Activated CD8-positive, alpha-beta memory T cell treated with anti-CD3 and anti-CD28 coated beads for 4 hours (primary cell): ENCODE results near the gene DTWD2.
"Not testable (repeated sequence)": the region's sequence is repeated elsewhere in the genome, so short reads cannot be mapped to it uniquely, and the experiment has no call there.

Experiments used
- DNase-seq, 2 donors: peaks; one replicate each; pipeline ENCODE4 v3.0.0-alpha.2; 2020; ENCODE audit warnings: low read depth in 2 of 2

DTWD2 gene

GRCh38 chr5:118952306-118952705, 36.0 kb downstream of the DTWD2 start:
- not testable (repeated sequence) for DNase-seq

DNA sequence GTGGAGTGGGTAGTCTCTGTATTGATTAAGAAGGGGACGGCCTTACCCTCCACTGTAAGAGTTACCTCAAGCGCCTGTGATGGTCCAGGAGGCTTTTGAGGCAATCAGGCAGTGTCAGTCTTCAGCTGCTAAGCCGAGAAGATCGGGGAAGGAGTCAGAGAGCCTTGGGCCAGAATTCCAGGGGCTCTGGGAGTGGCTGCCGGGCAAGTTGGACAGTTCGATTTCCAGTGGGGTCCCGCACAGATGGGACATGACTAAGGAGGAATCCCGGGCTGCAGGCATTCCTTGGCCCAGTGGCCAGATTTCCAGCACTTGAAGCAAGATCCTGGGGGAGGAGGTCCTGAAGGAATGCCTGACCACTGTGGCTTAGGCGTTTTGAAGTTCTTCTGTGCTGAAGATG, 38.0 kb downstream of the DTWD2 start:
- DNase-seq, result not testable (repeated sequence)

DNA sequence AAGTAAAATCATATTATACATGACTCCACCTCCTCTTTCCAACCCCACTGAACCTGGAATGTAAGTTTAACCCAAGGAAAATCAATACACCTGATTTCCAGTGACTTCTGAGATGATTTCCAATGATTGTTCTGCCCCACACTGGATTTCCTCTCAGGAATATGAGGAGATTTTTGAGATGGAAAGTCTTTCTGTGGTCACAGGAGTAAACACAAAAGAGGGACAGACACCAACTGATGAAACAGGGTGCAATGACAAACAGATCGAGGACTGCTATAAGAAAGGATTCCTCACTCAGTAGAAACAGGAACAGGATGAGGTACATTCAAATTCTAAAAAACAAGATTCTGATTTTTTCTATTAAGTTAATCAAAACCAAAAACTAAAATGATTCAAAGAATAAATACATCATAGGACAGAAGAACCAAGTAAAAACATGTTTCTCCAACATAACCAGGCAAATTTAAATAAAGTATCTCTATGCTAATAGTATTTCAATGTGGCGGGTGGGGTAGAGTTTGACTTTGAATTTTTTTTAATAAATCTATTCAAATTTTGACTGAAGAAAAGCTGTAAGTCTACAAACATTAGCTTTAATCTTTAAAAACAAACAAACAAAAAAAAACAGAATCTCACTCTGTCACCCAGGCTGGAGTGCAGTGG, 42.1 kb downstream of the DTWD2 start:
- no peak for DNase-seq

DNA sequence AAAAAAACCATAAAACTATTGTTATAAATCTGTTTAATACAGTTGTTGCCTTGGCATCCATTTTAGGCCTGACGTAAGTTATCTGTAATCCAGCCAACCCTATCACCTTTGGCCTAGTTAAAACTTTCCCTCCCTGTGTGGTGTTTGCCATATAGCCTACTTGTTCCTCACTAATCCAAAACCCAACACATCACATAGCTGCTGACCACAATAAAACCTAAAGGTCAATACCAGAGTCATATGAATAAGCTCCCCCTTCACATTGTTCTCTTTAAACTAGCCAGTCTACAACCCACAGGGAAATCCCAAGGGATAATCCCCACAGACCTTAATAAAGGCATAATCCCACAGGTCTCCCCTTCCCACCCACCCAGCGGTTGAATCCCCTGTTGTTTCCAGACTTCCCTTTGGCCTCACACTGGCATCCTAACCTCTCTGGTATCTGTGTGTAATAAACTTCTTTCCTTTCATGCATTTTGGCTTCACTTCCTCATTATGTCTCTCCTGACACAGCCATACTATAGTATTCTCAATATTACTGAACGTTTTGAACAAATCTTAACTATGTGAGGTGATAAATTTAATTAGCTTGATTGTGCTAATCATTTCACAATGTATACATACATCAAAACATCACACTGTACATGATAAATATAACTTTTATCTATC, 50.8 kb downstream of the DTWD2 start:
- DNase-seq, result no peak

DNA sequence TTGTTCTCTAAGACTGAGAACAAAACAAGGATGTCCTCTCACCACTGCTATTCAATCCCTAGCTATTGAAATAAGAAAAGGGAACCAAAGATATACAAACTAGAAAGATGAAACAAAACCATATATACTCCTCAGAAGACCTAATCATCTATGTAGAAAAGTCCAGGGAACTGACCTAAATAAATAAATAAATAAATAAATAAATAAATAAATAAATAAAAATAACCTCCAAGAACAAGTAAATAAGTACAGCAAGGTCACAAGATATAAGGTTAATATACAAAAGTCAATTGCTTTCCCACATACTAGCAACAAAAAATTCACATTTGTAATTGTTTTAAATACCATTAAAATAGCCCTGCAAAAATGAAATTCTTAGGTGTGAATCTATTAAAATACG, 54.6 kb downstream of the DTWD2 start:
- no peak for DNase-seq

- no peak for DNase-seq
These were observed 56.8 kb downstream of the DTWD2 start for GRCh38 chr5:118931564-118931963.

DNA sequence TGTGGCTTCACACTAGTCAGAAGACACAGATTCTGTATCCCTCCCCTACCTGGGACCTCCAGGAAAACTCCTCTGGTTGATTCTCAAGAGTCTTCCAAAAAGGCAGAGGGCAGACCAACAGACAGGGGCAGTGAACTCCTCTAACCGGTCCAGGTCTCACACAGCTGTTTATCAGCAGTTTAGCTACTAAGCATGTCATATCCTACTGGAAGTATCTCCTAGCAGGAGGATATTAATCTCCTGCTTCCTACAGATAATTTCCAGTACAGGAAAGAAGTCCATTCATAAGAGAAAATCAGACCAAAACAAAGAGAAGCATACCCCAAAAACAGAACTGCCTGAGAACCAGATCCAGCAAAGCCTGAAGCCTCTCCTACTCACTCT, 64.3 kb downstream of the DTWD2 start:
- no peak for DNase-seq

DNA sequence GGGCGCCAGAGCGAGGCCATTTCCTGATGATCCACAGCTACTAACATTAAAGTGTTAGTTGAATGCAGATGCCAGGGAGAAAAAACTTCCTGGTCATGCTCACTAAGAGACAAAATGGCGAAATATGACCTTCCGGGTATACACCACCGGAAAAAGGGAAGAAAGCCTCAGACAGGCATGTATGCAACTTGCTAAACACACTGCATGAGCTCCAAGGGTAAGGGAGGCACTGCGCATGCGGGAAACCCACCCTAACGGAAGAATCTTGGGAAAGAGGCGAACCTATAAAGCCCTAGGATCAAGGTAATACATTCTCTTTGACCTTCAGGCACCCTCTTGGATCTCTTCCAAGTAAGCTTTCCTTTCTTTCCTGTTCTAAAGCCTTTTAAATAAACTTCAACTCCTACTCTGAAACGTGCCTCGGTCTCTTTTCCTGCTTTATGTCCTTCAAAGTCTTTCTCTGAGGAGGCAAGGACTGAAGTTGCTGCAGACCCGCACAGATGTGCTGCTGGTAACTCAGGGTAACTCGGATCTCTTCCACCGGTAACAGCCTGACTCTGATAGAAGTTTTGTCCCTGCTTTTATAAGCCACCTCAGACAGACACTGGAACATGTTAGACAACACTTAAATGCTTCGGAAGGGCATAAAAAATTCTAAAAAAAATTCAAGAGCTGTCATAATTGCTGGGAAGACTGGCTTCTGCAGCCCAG, 64.9 kb downstream of the DTWD2 start:
- no peak for DNase-seq

DNA sequence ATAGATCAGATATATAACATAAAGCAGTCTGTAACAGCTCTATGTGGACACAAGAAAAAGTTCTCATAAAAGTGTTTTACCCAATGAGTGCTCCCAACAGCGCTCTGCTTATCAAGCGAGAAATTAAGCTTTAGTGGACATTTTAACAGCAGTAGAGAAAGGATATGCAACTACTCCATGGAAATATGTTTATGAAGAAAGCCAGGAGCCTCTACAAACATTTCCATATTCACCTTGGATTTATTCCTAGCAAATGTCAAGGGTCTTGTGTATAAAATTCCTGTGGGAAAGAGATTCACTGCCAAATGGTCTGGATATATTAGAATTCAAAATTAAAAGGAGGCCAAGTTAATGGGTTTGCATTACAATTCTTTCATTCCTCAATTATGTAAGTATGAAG, 66.5 kb downstream of the DTWD2 start:
- DNase-seq, result no peak

GRCh38 chr5:118919016-118919415, 69.3 kb downstream of the DTWD2 start:
- no peak for DNase-seq

DNA sequence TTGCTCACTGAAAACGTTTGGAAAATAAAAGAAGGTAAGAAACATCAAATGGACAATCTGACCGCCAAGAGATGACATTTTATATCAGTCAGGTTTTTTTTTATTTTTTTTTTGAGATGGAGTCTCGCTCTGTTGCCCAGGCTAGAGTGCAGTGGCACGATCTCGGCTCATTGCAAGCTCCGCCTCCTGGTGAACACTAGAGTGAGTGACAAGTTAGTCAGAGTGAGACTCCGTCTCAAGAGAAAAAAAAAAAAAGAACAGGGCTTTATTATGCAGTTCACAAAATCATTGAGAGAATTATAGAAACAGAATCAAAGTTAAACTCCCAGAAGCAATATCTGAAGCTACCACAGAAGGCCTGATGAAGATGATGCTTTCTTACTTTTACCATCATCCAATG, 70.1 kb downstream of the DTWD2 start:
- no peak for DNase-seq

DNA sequence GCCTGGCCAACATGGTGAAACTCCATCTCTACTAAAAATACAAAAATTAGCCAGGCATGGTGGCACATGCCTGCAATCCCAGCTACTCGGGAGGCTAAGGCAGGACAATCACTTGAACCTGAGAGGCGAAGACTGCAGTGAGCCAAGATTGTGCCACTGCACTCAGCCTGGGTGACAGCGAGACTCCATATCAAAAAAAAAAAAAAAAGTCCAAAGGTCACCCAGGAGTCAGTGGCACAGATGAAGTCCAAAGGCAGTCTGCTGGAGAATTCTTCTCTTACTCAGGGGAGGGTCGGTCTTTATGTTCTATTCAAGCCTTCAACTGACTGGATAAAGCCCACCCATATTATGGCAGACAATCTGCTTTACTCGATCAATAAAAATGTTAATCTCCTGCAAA, 80.8 kb downstream of the DTWD2 start:
- DNase-seq, result not testable (repeated sequence)

DNA sequence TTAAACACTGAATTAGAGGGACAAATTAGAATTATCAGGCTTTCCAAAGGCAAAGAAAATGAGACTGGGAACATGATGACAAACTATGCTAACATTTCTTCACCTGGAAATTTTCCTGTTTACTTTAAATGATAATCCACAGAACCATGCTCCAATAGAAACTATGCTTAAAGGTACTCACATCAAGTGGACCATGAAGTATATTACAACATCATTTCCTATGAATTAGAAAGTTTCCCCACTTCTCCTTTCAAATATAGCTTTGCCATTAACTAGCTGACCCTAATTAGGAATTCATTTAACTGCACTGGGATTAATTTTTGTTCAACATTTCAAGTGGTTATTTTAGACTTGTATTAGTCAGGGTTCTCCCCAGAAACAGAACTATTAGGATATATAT, 81.4 kb downstream of the DTWD2 start:
- no peak for DNase-seq

- no peak for DNase-seq
These were observed 83.2 kb downstream of the DTWD2 start for GRCh38 chr5:118905196-118905595.

DNA sequence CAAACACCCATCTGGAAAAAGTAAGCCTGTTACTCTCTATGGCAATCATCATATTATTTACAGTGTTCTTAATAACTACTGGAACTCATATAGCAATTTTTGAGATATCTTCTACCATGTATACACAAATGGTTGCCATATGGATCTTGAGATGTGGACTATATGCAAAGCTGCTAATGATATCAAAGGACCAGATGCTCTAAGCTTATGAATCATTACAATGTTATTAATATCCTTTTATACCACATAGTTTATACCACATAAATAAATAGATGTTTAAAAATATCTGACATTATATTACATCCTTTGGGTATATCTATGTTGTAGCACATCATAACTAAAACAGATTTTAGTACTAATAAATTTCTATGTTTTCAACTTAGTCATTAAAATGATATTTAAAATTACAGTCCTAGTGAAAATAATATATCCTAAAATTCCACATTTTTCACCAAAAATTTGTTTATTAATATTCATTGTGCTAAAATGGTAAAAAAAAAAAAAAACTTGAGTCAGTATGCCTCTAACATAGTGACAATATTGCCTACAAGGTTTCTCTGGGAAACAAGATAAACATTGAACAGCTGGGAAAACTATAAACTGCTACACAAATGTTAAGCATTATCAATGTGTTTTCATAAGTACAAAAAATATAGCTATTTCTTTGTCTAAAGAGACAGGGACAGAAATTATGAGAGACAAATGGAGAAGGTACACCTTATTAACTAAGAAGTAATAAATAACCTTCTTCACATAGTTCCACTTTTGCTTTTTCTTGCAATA, 85.5 kb downstream of the DTWD2 start:
- DNase-seq, result no peak

- DNase-seq, result no peak
These were observed 93.6 kb downstream of the DTWD2 start for GRCh38 chr5:118894709-118895108.

GRCh38 chr5:118891252-118891651, 97.1 kb downstream of the DTWD2 start:
- no peak for DNase-seq

DNA sequence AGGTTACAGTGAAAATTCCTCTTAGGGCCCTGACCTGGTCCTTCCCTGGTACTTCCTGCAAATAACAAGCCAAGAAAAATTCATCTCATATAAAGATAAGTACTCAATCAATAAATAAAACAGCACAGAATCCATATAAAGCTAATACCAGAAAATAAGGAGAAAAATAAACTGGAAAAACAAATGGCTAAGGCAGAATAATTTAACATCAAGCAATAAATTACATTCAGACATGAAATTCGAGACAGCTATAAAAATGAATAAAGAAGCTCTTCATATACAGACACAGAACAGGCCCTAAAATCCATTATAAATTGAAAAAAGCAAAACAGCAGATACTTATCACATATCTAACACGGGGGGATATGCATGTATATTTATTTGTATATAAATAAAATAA, 99.2 kb downstream of the DTWD2 start:
- no peak for DNase-seq

- no peak for DNase-seq
These were observed 99.8 kb downstream of the DTWD2 start for GRCh38 chr5:118888556-118888955.

DNA sequence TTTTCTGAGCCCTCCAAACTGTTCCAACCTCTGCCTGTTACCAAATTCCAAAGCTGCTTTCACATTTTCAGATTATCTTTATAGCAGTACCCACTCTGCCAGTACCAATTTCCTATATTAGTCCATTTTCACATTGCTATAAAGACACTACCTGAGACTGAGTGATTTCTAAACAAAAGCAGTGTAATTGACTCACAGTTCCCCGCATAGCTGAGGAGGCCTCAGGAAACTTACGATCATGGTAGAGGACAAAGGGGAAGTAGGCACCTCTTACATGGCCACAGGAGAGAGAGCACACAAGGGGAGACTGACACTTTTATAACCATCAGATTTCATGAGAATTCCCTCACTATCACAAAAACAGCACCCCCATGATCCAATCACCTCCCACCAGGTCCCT, 105.0 kb downstream of the DTWD2 start:
- DNase-seq, result no peak

DNA sequence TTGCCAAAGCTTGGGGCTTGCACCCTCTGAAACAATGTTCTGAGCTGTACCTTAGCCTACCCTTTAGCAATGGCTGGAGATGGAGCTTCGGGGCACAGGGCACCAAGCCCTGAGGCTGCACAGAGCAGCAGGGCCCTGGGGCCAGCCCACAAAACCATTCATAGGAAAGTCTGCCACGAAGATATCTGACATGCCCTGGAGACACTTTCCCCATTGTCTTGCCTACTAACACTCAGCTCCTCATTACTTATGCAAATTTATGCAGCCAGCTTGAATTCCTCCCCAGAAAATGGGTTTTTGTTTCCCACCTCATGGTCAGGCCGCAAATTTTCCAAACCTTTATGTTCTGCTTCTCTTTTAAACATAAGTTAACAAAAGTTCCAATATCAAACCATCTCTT, 105.7 kb downstream of the DTWD2 start:
- DNase-seq, result no peak

DNA sequence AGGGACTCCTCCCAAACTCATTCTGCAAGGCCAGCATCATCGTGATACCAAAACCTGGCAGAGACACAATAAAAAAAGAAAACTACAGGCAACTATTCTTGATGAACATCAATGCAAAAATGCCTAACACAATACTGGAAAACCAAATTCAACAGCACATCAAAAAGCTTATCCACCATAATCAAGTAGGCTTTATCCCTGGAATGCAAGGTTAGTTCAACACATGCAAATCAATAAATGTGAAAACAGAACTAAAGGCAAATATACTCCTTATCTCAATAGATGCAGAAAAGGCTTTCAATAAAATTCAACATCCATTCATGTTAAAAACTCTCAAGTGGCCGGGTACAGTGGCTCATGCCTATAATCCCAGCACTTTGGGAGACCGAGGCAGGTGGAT, 111.5 kb downstream of the DTWD2 start:
- DNase-seq, result not testable (repeated sequence)
